IMR-90 (cell line): Measurements from ENCODE around the gene ANTXR2. TPM values are rescaled to one million over a fixed set of nuclear protein-coding genes. Genes with fewer than 3 reads are reported as not detected.

Experiments used
- ATAC-seq: fragments of 200-7000 bp; cut with Tn5 transposase; 2 replicates; pipeline ENCODE4 v1.9.1; 2020; ENCODE audit warnings: low read depth, mild to moderate bottlenecking, moderate library complexity
- BruUV-seq: library from RNA; stranded (reverse); fragments of 400-500 nt; replicated peaks from 2 replicates; lab custom pipeline; 2021; lab: Mats Ljungman, UMichigan
- CTCF ChIA-PET: fragments of 300-600 bp; formaldehyde crosslinking; extraction: SDS; loops from one replicate; lab custom pipeline; 2021; ENCODE audit warnings: antibody characterized with exemption; lab: Yijun Ruan, JAX
- POLR2A ChIA-PET: fragments of 300-600 bp; sonication (Branson Sonifier 250); formaldehyde crosslinking; loops from one replicate; lab custom pipeline; 2022; ENCODE audit warnings: antibody characterized with exemption; ENCODE audit not compliant: unreplicated experiment; lab: Charles Lee
- DNase-seq: peaks from one replicate; pipeline ENCODE4 v3.0.0; 2013
- H2AFZ ChIP-seq: replicated peaks from 2 replicates; pipeline ENCODE3; 2013; ENCODE audit warnings: low read length, mild to moderate bottlenecking; ENCODE audit not compliant: poor library complexity
- H2AK5ac ChIP-seq: 2 replicates; pipeline ENCODE4 v1.6.1; 2013; ENCODE audit warnings: low read depth, low read length, inconsistent platforms
- H2AK9ac ChIP-seq: replicated peaks from 2 replicates; pipeline ENCODE3; 2013; ENCODE audit warnings: mild to moderate bottlenecking, low read depth, low read length, moderate library complexity; ENCODE audit not compliant: poor library complexity
- H2BK120ac ChIP-seq: 2 replicates; pipeline ENCODE4 v1.6.1; 2013; ENCODE audit warnings: low read depth, low read length, inconsistent platforms
- H2BK15ac ChIP-seq: 3 replicates; pipeline ENCODE4 v1.6.1; 2013; ENCODE audit warnings: low read depth, low read length, inconsistent platforms
- H2BK20ac ChIP-seq: 2 replicates; pipeline ENCODE4 v1.6.1; 2013; ENCODE audit warnings: low read depth, mild to moderate bottlenecking, inconsistent platforms, low read length, moderate library complexity
- H2BK5ac ChIP-seq: 2 replicates; pipeline ENCODE4 v1.6.1; 2013; ENCODE audit warnings: mild to moderate bottlenecking, low read depth, low read length, inconsistent platforms; ENCODE audit not compliant: poor library complexity, severe bottlenecking
- H3K14ac ChIP-seq: replicated peaks from 2 replicates; pipeline ENCODE4 v1.6.1; 2013; ENCODE audit warnings: low read depth, low read length, inconsistent platforms
- H3K18ac ChIP-seq: 2 replicates; pipeline ENCODE4 v1.6.1; 2013; ENCODE audit warnings: low read depth, low read length, control low read depth
- H3K23ac ChIP-seq: 2 replicates; pipeline ENCODE4 v1.6.1; 2013; ENCODE audit warnings: low read depth, low read length, inconsistent platforms
- H3K27ac ChIP-seq: 2 replicates; pipeline ENCODE4 v1.5.1; 2013; ENCODE audit warnings: mild to moderate bottlenecking, control low read depth, low read length; ENCODE audit not compliant: insufficient read depth
- H3K27me3 ChIP-seq: 2 replicates; pipeline ENCODE4 v1.6.1; 2013; ENCODE audit warnings: low read length; ENCODE audit not compliant: control insufficient read depth, insufficient read depth
- H3K36me3 ChIP-seq: 2 replicates; pipeline ENCODE4 v1.6.1; 2013; ENCODE audit warnings: low read length, mixed read lengths; ENCODE audit not compliant: control insufficient read depth, insufficient read depth
- H3K4ac ChIP-seq: 2 replicates; pipeline ENCODE4 v1.6.1; 2013; ENCODE audit warnings: low read depth, low read length, inconsistent platforms
- H3K4me1 ChIP-seq: 2 replicates; pipeline ENCODE4 v1.6.1; 2013; ENCODE audit warnings: low read length, mixed read lengths; ENCODE audit not compliant: control insufficient read depth, insufficient read depth
- H3K4me2 ChIP-seq: 2 replicates; pipeline ENCODE4 v1.6.1; 2013; ENCODE audit warnings: low read depth, mild to moderate bottlenecking, control low read depth, low read length, moderate library complexity
- H3K4me3 ChIP-seq: 2 replicates; pipeline ENCODE4 v1.5.1; 2013; ENCODE audit warnings: low read depth, mild to moderate bottlenecking, control low read depth, low read length, moderate library complexity; ENCODE audit not compliant: insufficient read depth
- H3K56ac ChIP-seq: 2 replicates; pipeline ENCODE4 v1.6.1; 2013; ENCODE audit warnings: low read length, inconsistent platforms; ENCODE audit not compliant: insufficient read depth; ENCODE audit errors: extremely low read depth
- H3K79me1 ChIP-seq, 2 experiments: 2 replicates each; pipeline ENCODE4 v1.6.1; 2013; ENCODE audit warnings: low read length in 2 of 2, inconsistent platforms in 1 of 2, low read depth in 1 of 2
- H3K9ac ChIP-seq: 2 replicates; pipeline ENCODE4 v1.6.1; 2013; ENCODE audit warnings: low read depth, low read length, control low read depth
- H3K9me1 ChIP-seq: 2 replicates; pipeline ENCODE4 v1.6.1; 2013; ENCODE audit warnings: low read length, inconsistent platforms; ENCODE audit not compliant: insufficient read depth
- H3K9me3 ChIP-seq: 2 replicates; pipeline ENCODE4 v1.6.1; 2013; ENCODE audit warnings: low read length; ENCODE audit not compliant: control insufficient read depth, insufficient read depth
- H4K20me1 ChIP-seq: 2 replicates; pipeline ENCODE4 v1.6.1; 2013; ENCODE audit warnings: low read length, inconsistent platforms; ENCODE audit not compliant: insufficient read depth
- H4K5ac ChIP-seq: 2 replicates; pipeline ENCODE4 v1.6.1; 2013; ENCODE audit warnings: mild to moderate bottlenecking, low read depth, low read length, control low read depth
- H4K8ac ChIP-seq, 2 experiments: 2 replicates each; pipeline ENCODE4 v1.6.1; 2013; ENCODE audit warnings: low read depth in 2 of 2, low read length in 2 of 2, control low read depth in 1 of 2, inconsistent platforms in 1 of 2
- H4K91ac ChIP-seq: 2 replicates; pipeline ENCODE4 v1.6.1; 2013; ENCODE audit warnings: low read depth, low read length, inconsistent platforms; ENCODE audit not compliant: insufficient read depth
- CHD1 ChIP-seq: IDR thresholded peaks from 2 replicates; pipeline ENCODE4 v1.6.1; 2012; ENCODE audit warnings: low read depth, low read length, improper control_type of control experiment
- RCOR1 ChIP-seq: IDR thresholded peaks from 2 replicates; pipeline ENCODE4 v1.6.1; 2012; ENCODE audit warnings: mild to moderate bottlenecking, low read length, improper control_type of control experiment; ENCODE audit not compliant: insufficient replicate concordance
- WGBS, 2 experiments: methylation state at CpG; one replicate each; pipeline versions ENCODE4 v1.1.5 to v1.1.7; 2013; ENCODE audit warnings: missing lambda C conversion rate in 2 of 2; ENCODE audit not compliant: insufficient read length in 1 of 2; ENCODE audit errors: extremely low coverage in 2 of 2; 5-methylcytosine and 5-hydroxymethylcytosine counted together
- dilution Hi-C: fragments of 300-500 bp; cut with HindIII; formaldehyde crosslinking; loops from one replicate; pipeline ENCODE4 v1.14.3; 2018; ENCODE audit warnings: low sequenced_read_pairs; ENCODE audit not compliant: unreplicated experiment
- in situ Hi-C: fragments of 300-500 bp; cut with MboI; formaldehyde crosslinking; loops from 3 replicates; pipeline ENCODE4 v1.14.3; 2019; ENCODE audit warnings: low sequenced_read_pairs, inconsistent platforms, mixed read lengths
- intact Hi-C: fragments of 100-400 bp; cut with micrococcal nuclease; formaldehyde crosslinking; loops from 2 replicates; pipeline ENCODE4 v1.10.0; 2022
- polyA plus RNA-seq, 3 experiments: library from polyadenylated mRNA; depleted of rRNA; stranded (reverse); fragments of >200 nt; gene quantifications; 2 replicates each; pipeline ENCODE4 v1.2.3, GENCODE V29; 2012; ENCODE audit warnings: low replicate concordance in 1 of 3
- total RNA-seq: library from RNA; depleted of rRNA; stranded (reverse); fragments of >200 nt; gene quantifications from 2 replicates; pipeline ENCODE4 v1.2.3, GENCODE V29; 2012
- TF ChIP-seq, protein P1 (sequence below): conservative IDR thresholded peaks from 2 replicates; pipeline ENCODE4 v1.5.1; 2012; ENCODE audit warnings: mild to moderate bottlenecking, low read depth, low read length, improper control_type of control experiment

The ANTXR2 gene
- total and polyA plus RNA-seq, 2 of the 4 experiments (the other 2 are of a cell fraction) = 46.8 to 88.5 TPM

DNA sequence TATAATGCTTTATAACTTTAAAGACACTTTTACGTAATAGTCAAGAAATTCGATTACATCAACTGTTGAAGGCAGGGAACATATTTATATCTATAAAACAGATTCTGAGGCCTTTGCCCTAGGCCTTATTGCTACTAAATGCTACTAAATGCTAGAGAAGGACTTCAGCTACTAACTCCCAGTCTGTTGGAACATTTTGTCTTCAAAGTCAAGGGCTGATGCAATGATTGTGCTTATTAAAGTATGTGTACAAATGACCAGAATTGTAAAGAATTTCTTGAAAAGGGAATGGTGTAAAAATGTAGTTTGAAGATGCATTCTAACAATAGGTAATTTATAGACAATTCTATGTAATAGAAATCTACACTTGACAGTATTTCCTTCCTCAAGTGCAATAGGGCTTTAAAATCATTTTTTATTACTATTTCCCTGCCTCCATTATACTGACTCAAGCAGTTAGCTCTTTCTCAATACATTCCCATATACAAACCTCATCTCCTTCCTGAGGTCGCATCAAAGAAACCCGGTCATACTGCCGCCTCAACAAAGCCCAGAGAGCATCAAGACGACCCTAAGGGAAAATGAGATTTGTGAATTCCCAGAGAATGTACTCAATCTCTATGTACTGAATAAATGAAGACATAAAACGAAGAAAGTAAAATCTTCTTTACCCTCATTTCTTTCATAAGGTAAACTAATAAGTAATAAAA lies 95.7 kb downstream of the ANTXR2 start:
- no CpG with 5 or more reads among the region's 7 CpGs for WGBS, 2 experiments

More for the DNA sequence above, 95.7 kb downstream of the ANTXR2 start:
- ATAC-seq (no peak; the same call in 1 of the 2 replicates), DNase-seq (peak; percentile 22)
- TF ChIP-seq, protein P1, sequence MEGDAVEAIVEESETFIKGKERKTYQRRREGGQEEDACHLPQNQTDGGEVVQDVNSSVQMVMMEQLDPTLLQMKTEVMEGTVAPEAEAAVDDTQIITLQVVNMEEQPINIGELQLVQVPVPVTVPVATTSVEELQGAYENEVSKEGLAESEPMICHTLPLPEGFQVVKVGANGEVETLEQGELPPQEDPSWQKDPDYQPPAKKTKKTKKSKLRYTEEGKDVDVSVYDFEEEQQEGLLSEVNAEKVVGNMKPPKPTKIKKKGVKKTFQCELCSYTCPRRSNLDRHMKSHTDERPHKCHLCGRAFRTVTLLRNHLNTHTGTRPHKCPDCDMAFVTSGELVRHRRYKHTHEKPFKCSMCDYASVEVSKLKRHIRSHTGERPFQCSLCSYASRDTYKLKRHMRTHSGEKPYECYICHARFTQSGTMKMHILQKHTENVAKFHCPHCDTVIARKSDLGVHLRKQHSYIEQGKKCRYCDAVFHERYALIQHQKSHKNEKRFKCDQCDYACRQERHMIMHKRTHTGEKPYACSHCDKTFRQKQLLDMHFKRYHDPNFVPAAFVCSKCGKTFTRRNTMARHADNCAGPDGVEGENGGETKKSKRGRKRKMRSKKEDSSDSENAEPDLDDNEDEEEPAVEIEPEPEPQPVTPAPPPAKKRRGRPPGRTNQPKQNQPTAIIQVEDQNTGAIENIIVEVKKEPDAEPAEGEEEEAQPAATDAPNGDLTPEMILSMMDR = no peak
- no peak for TF ChIP-seq CHD1
- TF ChIP-seq RCOR1 = no peak
- Histone ChIP-seq H2AFZ (no peak overlapping the region), H3K27me3 (no peaks in the 10 kb centered on the region), H2BK120ac (no peak overlapping the region), H2BK20ac (no peak overlapping the region), H3K9ac (no peak overlapping the region), H3K27ac (no peak overlapping the region), H2AK5ac (no peak overlapping the region), H3K4me2 (no peak overlapping the region), H4K5ac (no peak overlapping the region), H3K56ac (no peak overlapping the region), H3K36me3 (peaks cover 23% of the 10 kb centered on the region), H2BK15ac (no peak overlapping the region), H3K9me1 (no peaks in the 10 kb centered on the region; the same call in 1 of the 2 replicates), H3K4me3 (no peak overlapping the region), H3K9me3 (no peaks in the 10 kb centered on the region), H3K4ac (no peak overlapping the region), H2AK9ac (no peak overlapping the region), H4K8ac (no peak overlapping the region), H3K23ac (no peak overlapping the region), H3K14ac (no peak overlapping the region), H2BK5ac (no peak overlapping the region), H3K79me1 (peaks cover 0 to 2% of the 10 kb centered on the region in 2 experiments; a peak in 2 of 4 replicates), H3K18ac (no peak overlapping the region), H4K91ac (no peak overlapping the region), H4K20me1 (no peaks in the 10 kb centered on the region), H3K4me1 (no peaks in the 10 kb centered on the region)
- ChIA-PET POLR2A (no interaction called here), CTCF (no interaction called here)
- dilution Hi-C loops = no loop called here
- in situ Hi-C loops = no loop called here
- intact Hi-C loops = no loop called here
- no TSS peak for BruUV-seq
